Erythroblast (primary cell): ENCODE results near the gene TIMM10.

Experiments
- GATA1 ChIP-seq: IDR thresholded peaks from 2 replicates; pipeline ENCODE4 v1.6.1; 2011; ENCODE audit warnings: low read depth, mild to moderate bottlenecking, control low read depth, low read length, moderate library complexity
- POLR2A ChIP-seq: IDR thresholded peaks from 2 replicates; pipeline ENCODE4 v1.6.1; 2011; ENCODE audit warnings: mild to moderate bottlenecking, low read length

- no peak for TF ChIP-seq POLR2A
- TF ChIP-seq GATA1: no peak
These were observed 47.6 kb downstream of the TIMM10 start for GRCh38 chr11:57482782-57483561.
